ENCODE data around the gene SDHA.
"Not testable (repeated sequence)": the region's sequence is repeated elsewhere in the genome, so short reads cannot be mapped to it uniquely, and the experiment has no call there.

Gene SDHA

DNA sequence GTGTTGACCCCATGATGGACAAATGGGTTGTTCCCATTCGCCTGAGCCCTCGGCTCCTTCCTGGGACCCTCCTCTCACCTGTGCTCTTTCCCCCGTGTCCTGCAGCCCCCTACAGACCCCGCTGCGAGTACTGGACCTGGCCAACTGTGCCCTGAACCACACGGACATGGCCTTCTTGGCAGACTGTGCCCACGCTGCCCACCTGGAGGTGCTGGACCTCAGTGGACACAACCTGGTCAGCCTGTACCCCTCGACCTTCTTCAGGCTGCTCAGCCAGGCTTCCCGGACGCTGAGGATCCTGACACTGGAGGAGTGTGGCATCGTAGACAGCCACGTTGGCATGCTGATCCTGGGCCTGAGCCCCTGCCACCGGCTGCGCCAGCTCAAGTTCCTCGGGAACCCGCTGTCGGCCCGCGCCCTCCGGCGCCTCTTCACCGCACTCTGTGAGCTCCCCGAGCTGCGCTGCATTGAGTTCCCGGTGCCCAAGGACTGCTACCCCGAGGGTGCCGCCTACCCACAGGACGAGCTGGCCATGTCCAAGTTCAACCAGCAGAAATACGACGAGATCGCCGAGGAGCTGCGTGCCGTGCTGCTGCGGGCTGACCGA is 23.4 kb upstream of the SDHA start:
- no peak for DNase-seq (ENCODE audit: extremely low read depth, low read depth)
- TF ChIP-seq CTCF (IDR thresholded peaks at IDR 0.05; ENCODE audit: low read depth, low read length): no peak

- no peak for TF ChIP-seq CTCF (IDR thresholded peaks at IDR 0.05; ENCODE audit: low read depth, low read length)
- DNase-seq (ENCODE audit: extremely low read depth, low read depth): no peak
Measured at GRCh38 chr5:195401-196160, 22.5 kb upstream of the SDHA start.

DNA sequence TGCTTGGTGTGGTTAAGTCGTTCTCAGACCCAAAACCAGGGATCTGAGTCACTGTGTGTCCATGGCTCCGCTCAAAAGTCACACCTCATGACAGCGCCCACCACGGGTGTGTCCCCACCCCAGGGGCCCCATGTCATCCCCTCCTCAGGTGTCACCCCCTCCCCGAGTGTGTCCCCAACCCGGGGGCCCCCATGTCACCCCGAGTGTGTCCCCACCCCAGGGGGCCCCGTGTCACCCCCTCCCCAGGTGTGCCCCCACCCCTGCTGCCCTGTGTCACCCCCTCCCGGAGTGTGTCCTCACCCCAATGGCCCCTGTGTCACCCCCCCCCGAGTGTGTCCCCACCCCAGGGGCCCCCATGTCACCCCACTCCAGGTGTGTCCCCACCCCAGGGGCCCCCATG is 21.8 kb upstream of the SDHA start:
- DNase-seq (ENCODE audit: extremely low read depth, low read depth): no peak
- no peak for TF ChIP-seq CTCF (IDR thresholded peaks at IDR 0.05; ENCODE audit: low read depth, low read length)

- not testable (repeated sequence) for DNase-seq (ENCODE audit: extremely low read depth, low read depth)
Measured at GRCh38 chr5:197031-197430, 21.1 kb upstream of the SDHA start.

DNA sequence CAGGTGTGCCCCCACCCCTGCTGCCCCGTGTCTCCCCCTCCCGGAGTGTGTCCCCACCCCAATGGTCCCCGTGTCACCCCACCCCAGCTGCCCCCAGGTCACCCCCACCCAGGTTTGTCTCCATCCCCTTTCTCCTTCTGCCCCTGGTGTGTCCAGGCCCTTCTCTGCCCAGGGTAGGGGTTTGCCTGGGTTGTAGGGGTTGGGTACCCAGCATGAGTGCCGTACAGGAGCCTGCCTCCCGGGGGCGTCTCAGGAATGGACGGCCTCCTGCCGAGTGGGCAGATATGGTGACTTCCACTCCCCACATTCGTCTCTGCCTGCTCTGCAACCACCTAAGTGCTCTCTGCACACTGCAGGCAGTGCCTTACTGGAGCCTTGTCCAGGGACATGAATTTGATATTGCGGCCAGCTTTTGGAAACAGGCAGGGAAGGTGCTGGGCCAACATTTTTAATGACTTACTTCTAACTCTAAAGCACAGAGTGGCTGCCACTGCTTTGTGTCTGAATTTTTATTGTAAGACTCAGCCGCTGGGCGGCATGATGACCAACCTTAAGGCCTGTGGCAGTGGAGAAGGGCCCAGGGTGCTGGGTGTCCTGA is 20.1 kb upstream of the SDHA start:
- DNase-seq (ENCODE audit: extremely low read depth, low read depth): no peak
- no peak for TF ChIP-seq CTCF (IDR thresholded peaks at IDR 0.05; ENCODE audit: low read depth, low read length)

GRCh38 chr5:198516-199196 is 19.5 kb upstream of the SDHA start:
- DNase-seq (ENCODE audit: extremely low read depth, low read depth): no peak
- TF ChIP-seq CTCF (IDR thresholded peaks at IDR 0.05; ENCODE audit: low read depth, low read length): no peak

GRCh38 chr5:199197-199949 is 18.7 kb upstream of the SDHA start:
- no peak for TF ChIP-seq CTCF (IDR thresholded peaks at IDR 0.05; ENCODE audit: low read depth, low read length)
- no peak for DNase-seq (ENCODE audit: extremely low read depth, low read depth)
